Right ventricle myocardium inferior (tissue), 1 donor: ENCODE results near the gene AURKAIP1. TPM values are rescaled to one million over a fixed set of nuclear protein-coding genes. Genes with fewer than 3 reads are reported as not detected.

Source experiments
- ATAC-seq: fragments of 200-7000 bp; cut with Tn5 transposase; one replicate; pipeline ENCODE4 v1.9.1; 2020; ENCODE audit warnings: mild to moderate bottlenecking, moderate library complexity
- DNase-seq: peaks from one replicate; pipeline ENCODE4 v3.0.0; 2021; ENCODE audit errors: missing footprints
- intact Hi-C: fragments of 100-400 bp; cut with DNase I; formaldehyde crosslinking; loops from one replicate; pipeline ENCODE4 v1.11.0; 2022
- total RNA-seq: library from RNA; stranded (reverse); fragmentation: NEBNext Ultra II Directional; extraction: Animal tissue kit (Norgen Biotek cat#: 25700); gene quantifications from one replicate; pipeline ENCODE4 v1.2.1, GENCODE V29; 2021
- donor health status: DM: no; HTN: yes; CAD: no; lungs with severe emphysema.

The AURKAIP1 gene
- total RNA-seq, 1 donor from 2014 or later, result 265 TPM

- intact Hi-C loops, result no loop called here
- no peak for ATAC-seq
- peak; percentile 57 for DNase-seq
Observed at GRCh38 chr1:1354271-1355247, 20.4 kb downstream of the AURKAIP1 start.

- DNase-seq (peak; percentile 60), ATAC-seq (no peak)
- intact Hi-C loops, result no loop called here
Observed at GRCh38 chr1:1353389-1354151, 21.4 kb downstream of the AURKAIP1 start.

- ATAC-seq, result no peak
- intact Hi-C loops, result loop anchor here (1.0 kb wide), 1 partner anchor 20 kb away; no protein-coding TSS in a partner anchor
- peak; percentile 57 for DNase-seq
Observed at GRCh38 chr1:1352786-1353388, 22.1 kb downstream of the AURKAIP1 start.

GRCh38 chr1:1351511-1352427 lies 23.2 kb downstream of the AURKAIP1 start:
- DNase-seq (peak; percentile 83), ATAC-seq (peak; percentile 50)
- intact Hi-C loops, result loop anchor here (1.0 kb wide), 1 partner anchor 22 kb away; no protein-coding TSS in a partner anchor

GRCh38 chr1:1349256-1350012 lies 25.6 kb downstream of the AURKAIP1 start, which contains the start of gene DVL1:
Gene DVL1, minus strand, starts transcription at chr1:1349418. Its CDS starts 353 bp downstream, at chr1:1349065.
- peak; percentile 87 for DNase-seq
- intact Hi-C loops, result loop anchor here (2.0 kb wide), 2 partner anchors 23 to 41 kb away; partner anchors contain the start of gene PUSL1
- ATAC-seq, result peak; percentile 29

- intact Hi-C loops, result loop anchor here (2.0 kb wide), 2 partner anchors 24 to 40 kb away; partner anchors contain the start of gene PUSL1
- DNase-seq, result peak; percentile 80
- ATAC-seq, result no peak
Observed at GRCh38 chr1:1348420-1349255, 26.4 kb downstream of the AURKAIP1 start.

GRCh38 chr1:1347663-1348419 lies 27.2 kb downstream of the AURKAIP1 start:
- DNase-seq (peak; percentile 67), ATAC-seq (peak; percentile 25)
- intact Hi-C loops, result loop anchor here (2.0 kb wide), 3 partner anchors 23 to 39 kb away; partner anchors contain the start of genes CPTP, INTS11 and PUSL1

GRCh38 chr1:1347026-1347595 lies 27.9 kb downstream of the AURKAIP1 start:
- intact Hi-C loops, result loop anchor here (2.0 kb wide), 1 partner anchor 22 kb away; the partner anchor contains the start of genes CPTP and INTS11
- ATAC-seq (no peak), DNase-seq (peak; percentile 49)

- DNase-seq (peak; percentile 32), ATAC-seq (no peak)
- intact Hi-C loops, result loop anchor here (2.0 kb wide), 1 partner anchor 22 kb away; the partner anchor contains the start of genes CPTP and INTS11
Observed at GRCh38 chr1:1346501-1346890, 28.5 kb downstream of the AURKAIP1 start.

- no peak for ATAC-seq
- intact Hi-C loops, result loop anchor here (2.0 kb wide), 1 partner anchor 21 kb away; the partner anchor contains the start of genes CPTP and INTS11
- DNase-seq, result peak; percentile 60
Observed at GRCh38 chr1:1345860-1346500, 29.0 kb downstream of the AURKAIP1 start.

GRCh38 chr1:1345384-1345783 lies 29.6 kb downstream of the AURKAIP1 start:
- intact Hi-C loops, result no loop called here
- ATAC-seq (no peak), DNase-seq (peak; percentile 59)

GRCh38 chr1:1344655-1345361 lies 30.2 kb downstream of the AURKAIP1 start:
- DNase-seq (peak; percentile 56), ATAC-seq (no peak)
- intact Hi-C loops, result no loop called here

- peak; percentile 67 for DNase-seq
- peak; percentile 23 for ATAC-seq
- intact Hi-C loops, result no loop called here
Observed at GRCh38 chr1:1343811-1344421, 31.1 kb downstream of the AURKAIP1 start.
